C4-2B (cell line): Measurements from ENCODE around the gene PHLDB2.

Source experiments
- ZFX ChIP-seq: fragments of 450-650 bp; IDR thresholded peaks from 2 replicates; pipeline ENCODE4 v1.6.1; 2017
- TF ChIP-seq, protein P1 (sequence below): fragments of 450-650 bp; conservative IDR thresholded peaks from 2 replicates; pipeline ENCODE4 v1.5.1; 2017; ENCODE audit warnings: mild to moderate bottlenecking

GRCh38 chr3:111852540-111852939, 6.5 kb upstream of the PHLDB2 start:
- TF ChIP-seq, protein P1, sequence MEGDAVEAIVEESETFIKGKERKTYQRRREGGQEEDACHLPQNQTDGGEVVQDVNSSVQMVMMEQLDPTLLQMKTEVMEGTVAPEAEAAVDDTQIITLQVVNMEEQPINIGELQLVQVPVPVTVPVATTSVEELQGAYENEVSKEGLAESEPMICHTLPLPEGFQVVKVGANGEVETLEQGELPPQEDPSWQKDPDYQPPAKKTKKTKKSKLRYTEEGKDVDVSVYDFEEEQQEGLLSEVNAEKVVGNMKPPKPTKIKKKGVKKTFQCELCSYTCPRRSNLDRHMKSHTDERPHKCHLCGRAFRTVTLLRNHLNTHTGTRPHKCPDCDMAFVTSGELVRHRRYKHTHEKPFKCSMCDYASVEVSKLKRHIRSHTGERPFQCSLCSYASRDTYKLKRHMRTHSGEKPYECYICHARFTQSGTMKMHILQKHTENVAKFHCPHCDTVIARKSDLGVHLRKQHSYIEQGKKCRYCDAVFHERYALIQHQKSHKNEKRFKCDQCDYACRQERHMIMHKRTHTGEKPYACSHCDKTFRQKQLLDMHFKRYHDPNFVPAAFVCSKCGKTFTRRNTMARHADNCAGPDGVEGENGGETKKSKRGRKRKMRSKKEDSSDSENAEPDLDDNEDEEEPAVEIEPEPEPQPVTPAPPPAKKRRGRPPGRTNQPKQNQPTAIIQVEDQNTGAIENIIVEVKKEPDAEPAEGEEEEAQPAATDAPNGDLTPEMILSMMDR = no peak
- no peak for TF ChIP-seq ZFX
